ENCODE results near the gene HOMER2.
"Not testable (repeated sequence)": the region's sequence is repeated elsewhere in the genome, so short reads cannot be mapped to it uniquely, and the experiment has no call there.

HOMER2 gene

GRCh38 chr15:82895983-82896382, 56.5 kb downstream of the HOMER2 start:
- Histone ChIP-seq H3K36me3 (replicated peaks; ENCODE audit: low read depth, low read length) (no peaks in the 10 kb centered on the region), H2AFZ (ENCODE audit: low read depth, low read length) (no peak overlapping the region), H3K9ac (ENCODE audit: low read length) (no peak overlapping the region), H4K20me1 (ENCODE audit: insufficient read depth, low read length) (0 out of 2 replicates have a peak, but pooled peaks cover 4% of the 10 kb centered on the region), H3K27me3 (ENCODE audit: low read depth, low read length) (no peaks in the 10 kb centered on the region), H3K9me3 (ENCODE audit: insufficient read depth, low read length) (no peaks in the 10 kb centered on the region), H3K4me1 (ENCODE audit: low read length) (no peaks in the 10 kb centered on the region), H3K4me2 (ENCODE audit: low read length) (no peak overlapping the region), H3K79me2 (ENCODE audit: low read length) (no peaks in the 10 kb centered on the region), H3K4me3 (ENCODE audit: low read length) (no peak overlapping the region), H3K27ac (ENCODE audit: low read length) (no peak overlapping the region)
- TF ChIP-seq CTCF (IDR thresholded peaks at IDR 0.05; ENCODE audit: low read depth, low read length) (no peak), EZH2phosphoT487 (IDR thresholded peaks at IDR 0.05; ENCODE audit: low read depth) (no peak)

GRCh38 chr15:82894971-82895520, 57.5 kb downstream of the HOMER2 start:
- no peak overlapping the region for H3K4me3 ChIP-seq (ENCODE audit: low read length)
- H3K9me3 ChIP-seq (ENCODE audit: insufficient read depth, low read length) = no peaks in the 10 kb centered on the region
- H3K27ac ChIP-seq (ENCODE audit: low read length) = no peak overlapping the region
- H3K4me1 ChIP-seq (ENCODE audit: low read length) = no peaks in the 10 kb centered on the region
- no peak overlapping the region for H3K4me2 ChIP-seq (ENCODE audit: low read length)
- no peaks in the 10 kb centered on the region for H3K36me3 ChIP-seq (replicated peaks; ENCODE audit: low read depth, low read length)
- 0 out of 2 replicates have a peak, but pooled peaks cover 4% of the 10 kb centered on the region for H4K20me1 ChIP-seq (ENCODE audit: insufficient read depth, low read length)
- H3K27me3 ChIP-seq (ENCODE audit: low read depth, low read length) = no peaks in the 10 kb centered on the region
- TF ChIP-seq EZH2phosphoT487 (IDR thresholded peaks at IDR 0.05; ENCODE audit: low read depth) (no peak), CTCF (IDR thresholded peaks at IDR 0.05; ENCODE audit: low read depth, low read length) (no peak)
- no peak overlapping the region for H3K9ac ChIP-seq (ENCODE audit: low read length)
- H2AFZ ChIP-seq (ENCODE audit: low read depth, low read length) = no peak overlapping the region
- H3K79me2 ChIP-seq (ENCODE audit: low read length) = no peaks in the 10 kb centered on the region

GRCh38 chr15:82893473-82893872, 59.0 kb downstream of the HOMER2 start:
- H3K4me2 ChIP-seq (ENCODE audit: low read length); H3K79me2 ChIP-seq (ENCODE audit: low read length); H3K9me3 ChIP-seq (ENCODE audit: insufficient read depth, low read length); H3K9ac ChIP-seq (ENCODE audit: low read length); H3K4me3 ChIP-seq (ENCODE audit: low read length); H3K4me1 ChIP-seq (ENCODE audit: low read length); H3K36me3 ChIP-seq (replicated peaks; ENCODE audit: low read depth, low read length); H2AFZ ChIP-seq (ENCODE audit: low read depth, low read length); H3K27me3 ChIP-seq (ENCODE audit: low read depth, low read length); H4K20me1 ChIP-seq (ENCODE audit: insufficient read depth, low read length); H3K27ac ChIP-seq (ENCODE audit: low read length): not testable (repeated sequence)

- no peak overlapping the region for H3K4me2 ChIP-seq (ENCODE audit: low read length)
- H3K27ac ChIP-seq (ENCODE audit: low read length) = no peak overlapping the region
Measured at GRCh38 chr15:82892573-82892972, 59.9 kb downstream of the HOMER2 start.

More at GRCh38 chr15:82892573-82892972, 59.9 kb downstream of the HOMER2 start:
- no peak overlapping the region for H3K9ac ChIP-seq (ENCODE audit: low read length)
- TF ChIP-seq CTCF (IDR thresholded peaks at IDR 0.05; ENCODE audit: low read depth, low read length) = no peak
- no peak for TF ChIP-seq EZH2phosphoT487 (IDR thresholded peaks at IDR 0.05; ENCODE audit: low read depth)
- H3K79me2 ChIP-seq (ENCODE audit: low read length) = no peaks in the 10 kb centered on the region
- no peak overlapping the region for H3K4me3 ChIP-seq (ENCODE audit: low read length)
- no peaks in the 10 kb centered on the region for H3K27me3 ChIP-seq (ENCODE audit: low read depth, low read length)
- no peaks in the 10 kb centered on the region for H3K4me1 ChIP-seq (ENCODE audit: low read length)
- no peak overlapping the region for H2AFZ ChIP-seq (ENCODE audit: low read depth, low read length)
- no peaks in the 10 kb centered on the region for H3K9me3 ChIP-seq (ENCODE audit: insufficient read depth, low read length)
- H3K36me3 ChIP-seq (replicated peaks; ENCODE audit: low read depth, low read length) = no peaks in the 10 kb centered on the region
- H4K20me1 ChIP-seq (ENCODE audit: insufficient read depth, low read length) = no peaks in the 10 kb centered on the region
